HCT116 (cell line): ENCODE data around the gene DGKB. TPM values are rescaled to one million over a fixed set of nuclear protein-coding genes. Genes with fewer than 3 reads are reported as not detected.

Source experiments
- ATAC-seq: fragments of 200-7000 bp; cut with Tn5 transposase; 2 replicates; pipeline ENCODE4 v1.9.1; 2020; ENCODE audit warnings: mild to moderate bottlenecking, moderate library complexity
- BruUV-seq: library from RNA; stranded (reverse); fragments of 400-500 nt; replicated peaks from 2 replicates; lab custom pipeline; 2021; lab: Mats Ljungman, UMichigan
- CTCF ChIA-PET: fragments of 300-600 bp; sonication (Branson Sonifier 250); formaldehyde crosslinking; loops from one replicate; lab custom pipeline; 2021; ENCODE audit warnings: antibody characterized with exemption; lab: Charles Lee
- POLR2A ChIA-PET: fragments of 300-600, 350-600 bp; sonication (Branson Sonifier 250); formaldehyde crosslinking; loops from one replicate; lab custom pipeline; 2021; ENCODE audit warnings: antibody characterized with exemption; lab: Charles Lee
- RAD21 ChIA-PET, 2 experiments: fragments of 300-600 bp; sonication (Branson Sonifier 250); formaldehyde crosslinking; loops; one replicate each; lab custom pipeline; 2023; ENCODE audit warnings: low total read pairs in 2 of 2; ENCODE audit not compliant: uncharacterized antibody in 2 of 2, unreplicated experiment in 2 of 2, low non-redundant PET in 1 of 2; lab: Charles Lee
- DNase-seq: peaks from one replicate; pipeline ENCODE4 v3.0.0-alpha.2; 2010; ENCODE audit warnings: low read depth, low spot score
- H2AFZ ChIP-seq: fragments of 200-600 bp; shearing (Covaris generic), sonication (generic); 2 replicates; pipeline ENCODE4 v1.6.1; 2017; ENCODE audit warnings: low read depth, mixed run types, mixed read lengths, antibody characterized with exemption, low read length; ENCODE audit not compliant: poor library complexity, severe bottlenecking
- H3K27ac ChIP-seq: 2 replicates; pipeline ENCODE4 v1.5.1; 2012; ENCODE audit warnings: low read depth, low read length
- H3K27me3 ChIP-seq: fragments of 200-600 bp; sonication (generic); 2 replicates; pipeline ENCODE4 v1.6.1; 2016; ENCODE audit warnings: mixed run types, low read length, mixed read lengths; ENCODE audit not compliant: insufficient read depth
- H3K36me3 ChIP-seq, 2 experiments: fragments of 200-500 bp in 1 of 2; fragments of 200-600 bp in 1 of 2; sonication (Bioruptor generic) in 1 of 2; sonication (generic) in 1 of 2; 2 replicates each; pipeline versions ENCODE4 v1.5.1 to v1.6.1; 2014 to 2016; ENCODE audit warnings: low read length in 2 of 2, inconsistent platforms in 1 of 2, mixed read lengths in 1 of 2, mixed run types in 1 of 2; ENCODE audit not compliant: insufficient read depth in 2 of 2, control insufficient read depth in 1 of 2
- H3K4me1 ChIP-seq, 2 experiments: fragments of 200-600 bp in 1 of 2; sonication (generic) in 1 of 2; 2 replicates each; pipeline versions ENCODE4 v1.5.1 to v1.6.1; 2012 to 2017; ENCODE audit warnings: low read length in 2 of 2, inconsistent platforms in 1 of 2, mild to moderate bottlenecking in 1 of 2, mixed read lengths in 1 of 2, mixed run types in 1 of 2, moderate library complexity in 1 of 2; ENCODE audit not compliant: insufficient read depth in 2 of 2, control insufficient read depth in 1 of 2
- H3K4me2 ChIP-seq: fragments of 200-600 bp; sonication (generic); 2 replicates; pipeline ENCODE4 v1.6.1; 2017; ENCODE audit warnings: mixed run types, low read length, mixed read lengths
- H3K4me3 ChIP-seq, 2 experiments: fragments of 200-600 bp in 1 of 2; sonication (generic) in 1 of 2; replicated peaks in 1 of 2; 2 replicates each; pipeline ENCODE4 v1.5.1; 2011 to 2016; ENCODE audit warnings: low read length in 2 of 2, control low read depth in 1 of 2, low read depth in 1 of 2, mild to moderate bottlenecking in 1 of 2, mixed read lengths in 1 of 2, mixed run types in 1 of 2
- H3K79me2 ChIP-seq: fragments of 200-600 bp; sonication (generic); 2 replicates; pipeline ENCODE4 v1.6.1; 2017; ENCODE audit warnings: mild to moderate bottlenecking, mixed run types, low read length, moderate library complexity, mixed read lengths; ENCODE audit not compliant: insufficient read depth
- H3K9ac ChIP-seq: fragments of 200-600 bp; sonication (generic); 2 replicates; pipeline ENCODE4 v1.6.1; 2016; ENCODE audit warnings: low read length, mixed read lengths
- H3K9me2 ChIP-seq: fragments of 200-600 bp; sonication (generic), shearing (Covaris generic); 2 replicates; pipeline ENCODE4 v1.6.1; 2017; ENCODE audit warnings: mixed run types, mild to moderate bottlenecking, moderate library complexity; ENCODE audit not compliant: insufficient read depth
- H3K9me3 ChIP-seq, 2 experiments: fragments of 200-500 bp in 1 of 2; fragments of 200-600 bp in 1 of 2; sonication (Bioruptor generic) in 1 of 2; sonication (generic) in 1 of 2; 2 replicates each; pipeline ENCODE4 v1.6.1; 2014 to 2017; ENCODE audit warnings: low read length in 2 of 2, mixed read lengths in 2 of 2, inconsistent platforms in 1 of 2, low read depth in 1 of 2, mild to moderate bottlenecking in 1 of 2, mixed run types in 1 of 2, moderate library complexity in 1 of 2; ENCODE audit not compliant: control insufficient read depth in 1 of 2, insufficient read depth in 1 of 2
- H4K20me1 ChIP-seq: fragments of 200-600 bp; sonication (generic), shearing (Covaris generic); 2 replicates; pipeline ENCODE4 v1.6.1; 2017; ENCODE audit warnings: mixed run types, mild to moderate bottlenecking, moderate library complexity; ENCODE audit not compliant: insufficient read depth
- CEBPB ChIP-seq: IDR thresholded peaks from 2 replicates; pipeline ENCODE4 v1.6.1; 2012; ENCODE audit warnings: low read depth
- EGR1 ChIP-seq: IDR thresholded peaks from 2 replicates; pipeline ENCODE4 v1.6.1; 2012; ENCODE audit warnings: low read depth
- ELF1 ChIP-seq: IDR thresholded peaks from 2 replicates; pipeline ENCODE4 v1.6.1; 2012; ENCODE audit warnings: low read depth, borderline replicate concordance
- FOSL1 ChIP-seq: IDR thresholded peaks from 2 replicates; pipeline ENCODE4 v1.6.1; 2012; ENCODE audit warnings: low read depth
- JUND ChIP-seq: IDR thresholded peaks from 2 replicates; pipeline ENCODE4 v1.6.1; 2012
- POLR2A ChIP-seq: IDR thresholded peaks from 2 replicates; pipeline ENCODE4 v1.7.0; 2011; ENCODE audit warnings: borderline replicate concordance; ENCODE audit not compliant: insufficient read depth, insufficient read length; ENCODE audit errors: extremely low read depth
- POLR2AphosphoS5 ChIP-seq: IDR thresholded peaks from 2 replicates; pipeline ENCODE4 v1.6.1; 2011; ENCODE audit warnings: mild to moderate bottlenecking, low read depth, low read length, moderate library complexity
- RAD21 ChIP-seq: IDR thresholded peaks from 2 replicates; pipeline ENCODE4 v1.6.1; 2012; ENCODE audit warnings: low read depth, mild to moderate bottlenecking
- SIN3A ChIP-seq: IDR thresholded peaks from 2 replicates; pipeline ENCODE4 v1.6.1; 2012; ENCODE audit warnings: low read depth
- SP1 ChIP-seq: IDR thresholded peaks from 2 replicates; pipeline ENCODE4 v1.6.1; 2012; ENCODE audit warnings: low read depth
- SRF ChIP-seq: IDR thresholded peaks from 2 replicates; pipeline ENCODE4 v1.6.1; 2012; ENCODE audit warnings: low read depth
- TCF7L2 ChIP-seq: IDR thresholded peaks from 2 replicates; pipeline ENCODE4 v1.7.0; 2011; ENCODE audit warnings: borderline replicate concordance, inconsistent platforms; ENCODE audit not compliant: insufficient read depth, insufficient read length; ENCODE audit errors: extremely low read depth
- ZNF274 ChIP-seq: fragments of 200-500 bp; sonication (Bioruptor generic); IDR thresholded peaks from 2 replicates; pipeline ENCODE4 v1.6.1; 2014; ENCODE audit warnings: mild to moderate bottlenecking, low read depth, low read length, inconsistent platforms
- intact Hi-C: fragments of 100-400 bp; cut with micrococcal nuclease; formaldehyde crosslinking; loops from 2 replicates; pipeline ENCODE4 v1.10.0; 2022
- total RNA-seq: library from RNA; stranded (reverse); gene quantifications from one replicate; pipeline ENCODE4 v1.2.1, GENCODE V29; 2021; ENCODE audit not compliant: unreplicated experiment
- TF ChIP-seq, protein P1 (sequence below): IDR thresholded peaks from 2 replicates; pipeline ENCODE4 v1.6.1; 2012
- TF ChIP-seq, protein P2 (sequence below): IDR thresholded peaks from 2 replicates; pipeline ENCODE4 v1.6.1; 2011; ENCODE audit warnings: mild to moderate bottlenecking, low read length, moderate library complexity; ENCODE audit not compliant: insufficient replicate concordance; ENCODE audit errors: extremely low read depth
- TF ChIP-seq, protein P3 (sequence below): IDR thresholded peaks from 2 replicates; pipeline ENCODE4 v1.6.1; 2012; ENCODE audit warnings: low read depth
- TF ChIP-seq, protein P4 (sequence below): IDR thresholded peaks from 2 replicates; pipeline ENCODE4 v1.6.1; 2012

DGKB gene
- total RNA-seq, 1 experiment from 2014 or later, result 0.05 TPM

DNA sequence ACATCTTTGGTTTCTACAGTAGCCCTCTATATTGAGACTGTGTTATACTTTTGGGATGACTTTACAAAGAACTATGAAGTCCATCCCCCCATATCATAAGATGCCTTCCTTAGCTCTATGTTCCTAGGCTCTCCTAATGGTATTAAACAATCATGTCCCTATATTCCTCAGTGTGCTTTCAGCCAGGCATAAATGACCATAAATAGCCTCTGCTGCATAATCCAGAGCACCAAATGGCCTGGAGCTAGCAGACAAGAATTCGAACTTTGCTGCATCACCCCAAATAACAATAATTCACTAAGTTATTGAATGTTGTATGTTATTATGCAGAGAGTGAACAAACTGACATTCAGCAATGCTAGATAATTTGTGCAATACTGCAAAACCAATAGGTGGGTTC, 405.2 kb downstream of the DGKB start:
- POLR2A ChIA-PET, result no interaction called here
- DNase-seq (no peak), ATAC-seq (no peak)
- Histone ChIP-seq H3K4me3 (no peak overlapping the region), H2AFZ (no peak overlapping the region), H3K79me2 (no peaks in the 10 kb centered on the region), H3K27me3 (no peaks in the 10 kb centered on the region), H3K4me2 (no peak overlapping the region), H3K9me3 (no peaks in the 10 kb centered on the region)
- BruUV-seq, result no TSS peak
- RAD21 ChIA-PET, result no interaction called here
- CTCF ChIA-PET, result no interaction called here
- TF ChIP-seq SP1 (no peak), ZNF274 (no peak), EGR1 (no peak), FOSL1 (no peak), SIN3A (no peak), CEBPB (no peak), RAD21 (no peak), POLR2AphosphoS5 (no peak), SRF (no peak), ELF1 (no peak), JUND (no peak), POLR2A (no peak), TCF7L2 (no peak)
- TF ChIP-seq, protein P1, sequence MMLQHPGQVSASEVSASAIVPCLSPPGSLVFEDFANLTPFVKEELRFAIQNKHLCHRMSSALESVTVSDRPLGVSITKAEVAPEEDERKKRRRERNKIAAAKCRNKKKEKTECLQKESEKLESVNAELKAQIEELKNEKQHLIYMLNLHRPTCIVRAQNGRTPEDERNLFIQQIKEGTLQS, result no peak
- TF ChIP-seq, protein P2, sequence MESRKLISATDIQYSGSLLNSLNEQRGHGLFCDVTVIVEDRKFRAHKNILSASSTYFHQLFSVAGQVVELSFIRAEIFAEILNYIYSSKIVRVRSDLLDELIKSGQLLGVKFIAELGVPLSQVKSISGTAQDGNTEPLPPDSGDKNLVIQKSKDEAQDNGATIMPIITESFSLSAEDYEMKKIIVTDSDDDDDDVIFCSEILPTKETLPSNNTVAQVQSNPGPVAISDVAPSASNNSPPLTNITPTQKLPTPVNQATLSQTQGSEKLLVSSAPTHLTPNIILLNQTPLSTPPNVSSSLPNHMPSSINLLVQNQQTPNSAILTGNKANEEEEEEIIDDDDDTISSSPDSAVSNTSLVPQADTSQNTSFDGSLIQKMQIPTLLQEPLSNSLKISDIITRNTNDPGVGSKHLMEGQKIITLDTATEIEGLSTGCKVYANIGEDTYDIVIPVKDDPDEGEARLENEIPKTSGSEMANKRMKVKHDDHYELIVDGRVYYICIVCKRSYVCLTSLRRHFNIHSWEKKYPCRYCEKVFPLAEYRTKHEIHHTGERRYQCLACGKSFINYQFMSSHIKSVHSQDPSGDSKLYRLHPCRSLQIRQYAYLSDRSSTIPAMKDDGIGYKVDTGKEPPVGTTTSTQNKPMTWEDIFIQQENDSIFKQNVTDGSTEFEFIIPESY, result no peak
- TF ChIP-seq, protein P3, sequence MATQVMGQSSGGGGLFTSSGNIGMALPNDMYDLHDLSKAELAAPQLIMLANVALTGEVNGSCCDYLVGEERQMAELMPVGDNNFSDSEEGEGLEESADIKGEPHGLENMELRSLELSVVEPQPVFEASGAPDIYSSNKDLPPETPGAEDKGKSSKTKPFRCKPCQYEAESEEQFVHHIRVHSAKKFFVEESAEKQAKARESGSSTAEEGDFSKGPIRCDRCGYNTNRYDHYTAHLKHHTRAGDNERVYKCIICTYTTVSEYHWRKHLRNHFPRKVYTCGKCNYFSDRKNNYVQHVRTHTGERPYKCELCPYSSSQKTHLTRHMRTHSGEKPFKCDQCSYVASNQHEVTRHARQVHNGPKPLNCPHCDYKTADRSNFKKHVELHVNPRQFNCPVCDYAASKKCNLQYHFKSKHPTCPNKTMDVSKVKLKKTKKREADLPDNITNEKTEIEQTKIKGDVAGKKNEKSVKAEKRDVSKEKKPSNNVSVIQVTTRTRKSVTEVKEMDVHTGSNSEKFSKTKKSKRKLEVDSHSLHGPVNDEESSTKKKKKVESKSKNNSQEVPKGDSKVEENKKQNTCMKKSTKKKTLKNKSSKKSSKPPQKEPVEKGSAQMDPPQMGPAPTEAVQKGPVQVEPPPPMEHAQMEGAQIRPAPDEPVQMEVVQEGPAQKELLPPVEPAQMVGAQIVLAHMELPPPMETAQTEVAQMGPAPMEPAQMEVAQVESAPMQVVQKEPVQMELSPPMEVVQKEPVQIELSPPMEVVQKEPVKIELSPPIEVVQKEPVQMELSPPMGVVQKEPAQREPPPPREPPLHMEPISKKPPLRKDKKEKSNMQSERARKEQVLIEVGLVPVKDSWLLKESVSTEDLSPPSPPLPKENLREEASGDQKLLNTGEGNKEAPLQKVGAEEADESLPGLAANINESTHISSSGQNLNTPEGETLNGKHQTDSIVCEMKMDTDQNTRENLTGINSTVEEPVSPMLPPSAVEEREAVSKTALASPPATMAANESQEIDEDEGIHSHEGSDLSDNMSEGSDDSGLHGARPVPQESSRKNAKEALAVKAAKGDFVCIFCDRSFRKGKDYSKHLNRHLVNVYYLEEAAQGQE, result no peak
- TF ChIP-seq, protein P4, sequence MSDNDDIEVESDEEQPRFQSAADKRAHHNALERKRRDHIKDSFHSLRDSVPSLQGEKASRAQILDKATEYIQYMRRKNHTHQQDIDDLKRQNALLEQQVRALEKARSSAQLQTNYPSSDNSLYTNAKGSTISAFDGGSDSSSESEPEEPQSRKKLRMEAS, result no peak
- TF ChIP-seq, all 23 proteins: peak for 0
- intact Hi-C loops, result no loop called here
- no peak overlapping the region for H3K27ac ChIP-seq
- no peaks in the 10 kb centered on the region for H4K20me1 ChIP-seq
- no peaks in the 10 kb centered on the region for H3K36me3 ChIP-seq
- H3K9me2 ChIP-seq, result no peaks in the 10 kb centered on the region
- H3K4me1 ChIP-seq, result no peaks in the 10 kb centered on the region
- H3K9ac ChIP-seq, result no peak overlapping the region
